ENCODE results near the gene STYK1.

- TF ChIP-seq EZH2 (IDR thresholded peaks at IDR 0.05) (no peak), POLR2AphosphoS5 (IDR thresholded peaks at IDR 0.05; ENCODE audit: borderline replicate concordance, low read depth, low read length) (peak; percentile 67)
Measured at GRCh38 chr12:10721651-10722501, 48.0 kb upstream of the STYK1 start.
